Inferior parietal cortex (tissue), 1 donor: ENCODE measurements around the gene EFTUD2.

Experiments used
- DNase-seq: peaks from one replicate; pipeline ENCODE4 v3.0.0-alpha.2; 2016; ENCODE audit errors: extremely low spot score

Gene EFTUD2

GRCh38 chr17:44887971-44888954 is 11.0 kb downstream of the EFTUD2 start:
- DNase-seq: no peak

DNA sequence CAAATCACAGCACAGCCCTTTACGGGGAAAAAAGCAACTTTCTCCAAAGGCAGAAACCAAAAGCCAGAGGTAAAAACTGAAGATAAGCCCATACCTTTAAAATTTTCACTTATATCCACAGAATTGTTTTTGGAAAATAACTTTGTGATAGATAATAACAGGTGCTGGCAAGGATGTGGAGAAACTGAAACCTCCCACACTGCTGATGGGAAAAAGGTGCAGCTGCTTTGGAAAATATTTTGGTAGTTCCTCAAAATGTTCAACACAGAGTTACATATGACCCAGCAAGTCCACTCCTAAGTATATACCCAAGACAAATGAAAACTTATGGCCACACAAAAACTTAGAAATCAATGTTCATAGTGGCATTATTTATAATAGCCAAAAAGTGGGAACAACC is 12.2 kb downstream of the EFTUD2 start:
- DNase-seq: no peak

GRCh38 chr17:44884941-44885340 is 14.3 kb downstream of the EFTUD2 start:
- no peak for DNase-seq

DNA sequence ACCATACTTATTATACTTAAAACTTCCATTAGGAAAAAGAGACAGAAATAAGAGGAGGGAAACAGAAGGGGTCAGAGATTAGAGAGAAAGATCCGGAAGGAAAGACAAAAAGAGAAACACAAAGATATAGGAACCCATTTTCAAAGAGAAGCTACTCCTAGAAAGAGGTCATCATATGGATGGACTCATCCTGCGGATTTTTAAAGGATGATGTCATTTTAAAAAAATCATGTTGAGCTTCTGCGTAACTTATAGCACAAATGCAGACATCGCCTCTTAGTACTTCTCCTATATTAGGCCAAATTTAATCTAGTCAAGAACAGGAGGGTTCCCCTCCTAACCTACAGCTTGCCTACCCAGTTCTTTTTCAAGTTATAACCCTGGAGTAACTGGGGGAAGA is 18.1 kb downstream of the EFTUD2 start:
- DNase-seq: no peak

DNA sequence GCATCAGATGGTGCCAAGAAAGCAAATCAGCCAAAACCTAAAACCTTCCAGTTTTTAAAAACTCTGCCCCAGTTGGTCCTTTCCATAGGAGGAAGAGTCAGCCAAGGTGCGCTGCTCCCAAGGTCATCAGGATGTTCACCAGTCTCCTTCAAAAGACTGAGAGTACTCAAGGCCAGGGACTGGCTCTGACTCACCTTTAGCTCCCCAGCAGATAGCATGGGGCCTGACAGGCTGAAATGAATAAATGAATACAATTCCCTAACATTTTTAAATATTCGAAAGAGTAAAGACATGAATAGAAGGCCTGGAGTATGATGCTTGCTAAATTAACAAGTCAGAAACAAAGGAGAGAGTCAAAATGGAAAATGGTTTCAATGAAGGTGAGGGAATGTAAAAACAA is 19.2 kb downstream of the EFTUD2 start:
- DNase-seq: no peak

DNA sequence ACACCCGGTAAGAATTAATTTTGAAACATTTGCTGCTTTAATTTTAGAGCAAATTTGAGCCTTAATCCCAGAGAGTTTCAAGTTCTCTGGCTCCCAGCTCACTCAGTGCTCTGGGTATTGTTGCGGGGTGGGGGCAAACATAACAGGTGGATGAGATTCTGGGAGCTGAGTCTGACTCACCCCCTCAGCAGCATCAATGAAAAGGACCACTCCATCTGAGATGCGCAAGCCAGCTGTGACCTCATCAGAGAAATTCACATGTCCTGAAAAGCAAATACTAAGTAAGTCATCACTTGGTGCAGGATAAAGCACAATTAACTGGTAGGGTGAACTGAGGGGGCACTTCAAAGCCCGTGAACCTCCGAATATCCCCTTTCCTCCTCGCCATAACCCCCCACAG is 19.9 kb downstream of the EFTUD2 start:
- DNase-seq: no peak

DNA sequence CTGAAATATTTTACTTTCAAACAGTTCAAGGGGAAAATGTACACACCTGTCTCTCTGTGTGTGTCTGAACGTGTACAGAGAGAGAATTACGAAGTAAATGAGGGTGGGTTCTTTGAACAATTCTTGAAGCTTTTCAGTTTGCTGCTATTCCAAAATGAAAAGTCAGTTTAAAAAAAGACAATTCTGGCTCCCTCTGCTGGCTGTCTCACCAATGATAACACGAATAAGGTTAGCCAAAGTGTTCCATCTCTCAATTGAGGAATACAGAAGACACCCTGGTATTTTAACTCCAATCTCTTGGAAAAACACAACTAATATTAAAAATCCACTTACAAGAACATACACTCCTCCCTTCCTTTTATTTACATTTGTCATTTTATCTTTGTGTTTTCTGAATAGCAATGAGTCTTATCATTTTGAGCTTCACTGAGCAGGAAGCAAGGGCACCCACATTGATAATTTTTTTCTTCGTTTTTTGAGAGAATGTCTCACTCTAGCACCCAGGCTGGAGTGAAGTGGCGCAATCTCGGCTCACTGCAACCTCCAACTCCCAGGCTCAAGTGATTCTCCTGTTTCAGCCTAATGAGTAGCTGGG is 20.5 kb downstream of the EFTUD2 start:
- peak; percentile 72 for DNase-seq

DNA sequence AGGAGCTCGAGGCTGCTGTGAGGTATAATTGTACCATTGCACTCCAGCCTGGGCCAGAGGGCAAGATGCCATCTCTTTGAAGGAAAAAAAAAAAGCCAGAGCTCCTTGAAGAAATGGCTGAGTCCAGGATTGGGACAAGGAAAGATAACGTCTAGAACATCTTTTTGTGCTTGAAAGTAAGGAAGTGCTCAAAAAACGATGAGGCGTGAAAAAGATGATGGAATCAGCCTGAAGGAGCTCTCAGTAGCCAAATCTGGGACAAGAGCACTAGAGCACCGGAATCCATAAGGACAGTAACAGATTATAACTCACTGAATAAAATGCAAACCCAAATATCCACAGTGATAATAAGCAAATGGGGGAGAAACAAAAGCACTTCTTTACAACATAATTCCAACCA is 22.1 kb downstream of the EFTUD2 start:
- DNase-seq: no peak

- DNase-seq: no peak
These were observed 23.5 kb downstream of the EFTUD2 start for GRCh38 chr17:44875761-44876160.

DNA sequence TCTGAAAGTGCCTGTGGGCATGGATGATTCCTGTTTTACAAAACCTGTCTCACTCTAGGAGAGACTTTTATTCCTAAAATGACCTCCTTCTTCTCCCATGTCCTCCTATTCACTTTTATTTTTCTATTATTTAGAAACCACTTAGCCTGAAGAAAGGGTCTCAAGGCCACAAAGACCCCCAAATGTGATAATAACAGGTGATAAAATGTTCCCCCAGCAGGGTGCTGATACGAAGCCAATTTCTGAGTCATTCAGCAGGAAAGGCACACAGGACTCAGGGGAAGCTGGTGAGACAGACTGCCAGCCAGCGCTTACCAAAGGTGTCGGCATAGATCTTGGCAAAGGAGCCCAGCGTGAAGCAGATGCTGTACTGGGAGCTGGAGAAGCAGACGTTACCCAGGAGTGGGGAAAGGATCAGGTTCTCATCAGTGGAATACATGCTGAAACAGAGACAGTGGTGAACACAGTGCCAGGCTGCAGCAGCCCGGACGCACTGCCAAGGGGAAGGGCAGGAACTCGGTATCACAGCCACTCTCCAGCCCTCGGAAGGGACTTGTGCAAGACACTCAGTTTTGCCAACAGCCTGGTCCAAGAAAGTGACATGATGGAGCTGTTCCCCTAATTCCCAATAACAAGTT is 27.0 kb downstream of the EFTUD2 start:
- peak; percentile 48 for DNase-seq

DNA sequence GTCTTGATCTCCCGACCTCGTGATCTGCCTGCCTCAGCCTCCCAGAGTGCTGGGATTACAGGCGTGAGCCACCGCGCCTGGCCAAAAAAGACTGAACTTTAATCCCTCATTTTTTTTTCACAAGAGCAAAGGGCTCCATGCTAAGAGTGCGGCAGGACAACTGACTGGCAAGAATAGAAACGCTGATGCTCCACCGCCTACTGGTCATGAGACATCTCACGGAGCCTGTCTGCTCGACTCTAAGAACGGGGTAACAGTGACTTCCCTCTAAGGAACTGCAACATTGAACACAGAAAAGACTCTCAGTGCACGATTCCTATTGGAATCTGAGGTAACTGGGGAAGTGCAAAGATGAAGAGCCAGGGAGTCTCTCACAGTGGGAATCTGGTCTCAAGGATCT is 27.7 kb downstream of the EFTUD2 start:
- DNase-seq: peak; percentile 22

GRCh38 chr17:44867841-44868240 is 31.4 kb downstream of the EFTUD2 start:
- no peak for DNase-seq

DNA sequence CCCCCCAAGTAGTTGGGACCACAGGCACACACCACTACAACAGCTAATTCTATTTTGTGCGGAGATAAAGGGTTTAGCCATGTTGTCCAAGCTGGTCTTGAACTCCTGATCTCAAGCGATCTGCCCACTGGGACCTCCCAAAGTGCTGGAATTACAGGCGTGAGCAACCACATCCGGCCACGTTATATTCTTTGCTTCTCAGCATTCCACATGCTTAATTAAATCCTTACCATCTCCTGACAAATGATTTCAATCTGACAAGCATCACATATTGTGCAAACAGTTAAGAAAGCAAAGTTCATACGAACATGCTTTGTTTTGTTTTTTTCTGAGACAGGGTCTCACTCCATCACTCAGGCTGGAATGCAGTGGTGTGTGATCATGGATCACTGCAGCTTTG is 33.3 kb downstream of the EFTUD2 start:
- no peak for DNase-seq

GRCh38 chr17:44865231-44865660 is 34.0 kb downstream of the EFTUD2 start:
- DNase-seq: peak; percentile 81

GRCh38 chr17:44864831-44865230 is 34.4 kb downstream of the EFTUD2 start:
- DNase-seq: no peak

- DNase-seq: no peak
These were observed 36.0 kb downstream of the EFTUD2 start for GRCh38 chr17:44863061-44863918.

GRCh38 chr17:44862278-44862914 is 36.8 kb downstream of the EFTUD2 start:
- no peak for DNase-seq

DNA sequence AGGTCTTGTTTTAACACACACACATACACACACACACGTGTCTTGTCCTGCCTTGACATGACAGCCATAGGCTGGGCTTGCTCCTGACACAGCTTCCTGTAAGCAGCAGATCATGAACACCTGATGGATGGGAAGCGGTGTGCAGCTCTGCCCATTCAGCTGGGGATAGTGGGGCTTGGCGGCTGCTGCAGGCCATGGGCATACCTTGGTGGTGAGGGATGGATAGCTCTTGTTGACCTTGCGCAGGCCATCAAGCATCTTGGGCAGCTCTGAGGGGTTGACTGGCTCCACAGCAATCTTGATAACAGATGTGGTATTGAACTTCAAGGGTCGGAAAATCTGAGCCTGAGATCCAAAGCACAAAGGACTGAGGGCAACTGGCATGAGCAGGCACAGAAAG is 39.5 kb downstream of the EFTUD2 start:
- no peak for DNase-seq

DNA sequence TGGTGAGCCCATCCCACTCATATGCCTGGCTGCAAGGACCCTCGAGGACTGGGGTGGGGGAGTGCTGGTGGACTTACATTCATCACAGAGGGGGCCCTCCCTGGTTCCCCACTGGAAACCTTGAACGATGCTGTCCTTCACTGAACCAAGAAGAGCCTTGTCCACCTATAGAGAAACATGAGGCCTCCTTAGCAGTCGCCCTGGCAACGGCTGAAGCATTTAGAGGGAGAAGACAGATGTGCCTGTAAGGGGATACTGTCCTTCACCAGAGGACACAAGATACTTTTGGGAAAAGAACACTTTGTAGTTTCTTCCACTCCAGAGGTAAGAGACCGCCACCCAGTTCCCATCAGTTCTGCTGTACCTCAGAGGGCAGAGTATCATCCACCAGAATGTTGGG is 45.1 kb downstream of the EFTUD2 start:
- DNase-seq: no peak

GRCh38 chr17:44850612-44851011 is 48.6 kb downstream of the EFTUD2 start:
- DNase-seq: no peak

- no peak for DNase-seq
These were observed 49.2 kb downstream of the EFTUD2 start for GRCh38 chr17:44850025-44850424.
